ENCODE data around the gene SLC25A51.

DNA sequence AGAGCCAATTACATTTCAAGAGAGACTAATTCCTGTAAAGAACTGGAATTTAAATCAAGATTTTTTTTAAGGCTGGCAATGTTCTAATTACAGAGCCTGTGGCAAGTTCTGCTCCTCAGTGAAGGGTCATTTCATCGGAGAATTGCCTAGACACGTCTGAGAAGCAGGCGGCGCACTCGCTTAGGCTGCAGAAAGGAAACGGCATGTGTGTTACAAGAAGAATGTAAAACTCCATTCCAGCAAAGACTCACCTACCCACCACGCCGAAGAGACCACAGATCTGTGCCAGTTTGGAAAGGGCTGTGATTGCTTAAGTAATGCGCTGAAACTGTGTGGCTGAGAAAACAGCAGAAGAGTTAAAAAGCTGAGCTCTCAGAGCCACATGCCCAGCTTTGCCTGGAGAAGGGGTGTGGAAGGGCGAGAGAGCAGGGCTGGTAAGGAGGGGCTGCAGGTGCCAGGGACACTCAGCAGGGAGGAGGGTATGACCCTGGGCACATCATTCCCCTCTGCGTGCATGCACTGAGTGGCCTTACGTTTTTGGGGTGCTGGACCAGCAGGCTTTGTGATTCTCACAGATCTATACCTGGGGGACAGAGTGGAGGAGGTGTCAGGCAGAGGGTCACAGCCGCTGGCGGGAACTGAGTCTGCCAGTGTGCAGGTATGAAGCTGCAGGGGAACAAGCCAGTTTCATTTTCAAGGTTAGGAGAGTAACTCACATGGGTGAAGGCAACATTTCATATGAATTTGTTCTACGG, 17.8 kb upstream of the SLC25A51 start:
- no peak for TF ChIP-seq POLR2A (IDR thresholded peaks at IDR 0.05)
- TF ChIP-seq, protein P1, sequence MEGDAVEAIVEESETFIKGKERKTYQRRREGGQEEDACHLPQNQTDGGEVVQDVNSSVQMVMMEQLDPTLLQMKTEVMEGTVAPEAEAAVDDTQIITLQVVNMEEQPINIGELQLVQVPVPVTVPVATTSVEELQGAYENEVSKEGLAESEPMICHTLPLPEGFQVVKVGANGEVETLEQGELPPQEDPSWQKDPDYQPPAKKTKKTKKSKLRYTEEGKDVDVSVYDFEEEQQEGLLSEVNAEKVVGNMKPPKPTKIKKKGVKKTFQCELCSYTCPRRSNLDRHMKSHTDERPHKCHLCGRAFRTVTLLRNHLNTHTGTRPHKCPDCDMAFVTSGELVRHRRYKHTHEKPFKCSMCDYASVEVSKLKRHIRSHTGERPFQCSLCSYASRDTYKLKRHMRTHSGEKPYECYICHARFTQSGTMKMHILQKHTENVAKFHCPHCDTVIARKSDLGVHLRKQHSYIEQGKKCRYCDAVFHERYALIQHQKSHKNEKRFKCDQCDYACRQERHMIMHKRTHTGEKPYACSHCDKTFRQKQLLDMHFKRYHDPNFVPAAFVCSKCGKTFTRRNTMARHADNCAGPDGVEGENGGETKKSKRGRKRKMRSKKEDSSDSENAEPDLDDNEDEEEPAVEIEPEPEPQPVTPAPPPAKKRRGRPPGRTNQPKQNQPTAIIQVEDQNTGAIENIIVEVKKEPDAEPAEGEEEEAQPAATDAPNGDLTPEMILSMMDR (IDR thresholded peaks at IDR 0.05), result no peak
